Thyroid gland (tissue), 4 donors: ENCODE measurements around the gene S100Z.

Experiments
- CTCF ChIP-seq, 6 experiments: fragments of 200-600 bp in 3 of 6; fragments of 450-650 bp in 3 of 6; sonication (generic) in 3 of 6; IDR thresholded peaks; one replicate each; pipeline ENCODE4 v1.5.1; 2016 to 2019; ENCODE audit warnings: antibody characterized with exemption in 6 of 6, mild to moderate bottlenecking in 2 of 6, inconsistent platforms in 1 of 6, moderate library complexity in 1 of 6
- POLR2A ChIP-seq, 2 donors: fragments of 450-650 bp; IDR thresholded peaks; one replicate each; pipeline ENCODE4 v1.6.1; 2017; ENCODE audit warnings: antibody characterized with exemption in 2 of 2, mild to moderate bottlenecking in 2 of 2, moderate library complexity in 1 of 2

- no peak for TF ChIP-seq CTCF (IDR thresholded peaks at IDR 0.05)
- no peak for TF ChIP-seq POLR2A (IDR thresholded peaks at IDR 0.05)
These were observed 114.2 kb downstream of the S100Z start for GRCh38 chr5:76964060-76964459.
